GM21825 (cell line): ENCODE data around the gene PHACTR3.

Source experiments
- ATAC-seq: cut with Tn5 transposase; IDR thresholded peaks from one replicate; pipeline ENCODE4 v1.9.1; 2021; ENCODE audit warnings: mild to moderate bottlenecking, moderate library complexity; ENCODE audit not compliant: unreplicated experiment

The PHACTR3 gene

GRCh38 chr20:59745201-59745600, 140.9 kb downstream of the PHACTR3 start:
- ATAC-seq: no peak

- ATAC-seq: no peak
Measured at GRCh38 chr20:59745716-59746115, 141.4 kb downstream of the PHACTR3 start.

GRCh38 chr20:59746155-59746554, 141.8 kb downstream of the PHACTR3 start:
- ATAC-seq: no peak

GRCh38 chr20:59747671-59748515, 143.6 kb downstream of the PHACTR3 start:
- ATAC-seq: no peak

GRCh38 chr20:59748619-59749191, 144.4 kb downstream of the PHACTR3 start:
- no peak for ATAC-seq

GRCh38 chr20:59749301-59749700, 145.0 kb downstream of the PHACTR3 start:
- no peak for ATAC-seq

GRCh38 chr20:59750209-59750840, 146.0 kb downstream of the PHACTR3 start:
- no peak for ATAC-seq

GRCh38 chr20:59751075-59751711, 146.9 kb downstream of the PHACTR3 start:
- ATAC-seq: no peak

- ATAC-seq: peak; percentile 72
Measured at GRCh38 chr20:59752101-59752586, 147.8 kb downstream of the PHACTR3 start.

- no peak for ATAC-seq
Measured at GRCh38 chr20:59752704-59753460, 148.5 kb downstream of the PHACTR3 start.

- no peak for ATAC-seq
Measured at GRCh38 chr20:59753836-59754235, 149.5 kb downstream of the PHACTR3 start.

GRCh38 chr20:59754551-59754950, 150.2 kb downstream of the PHACTR3 start:
- no peak for ATAC-seq

GRCh38 chr20:59756241-59756640, 151.9 kb downstream of the PHACTR3 start:
- ATAC-seq: no peak

- ATAC-seq: no peak
Measured at GRCh38 chr20:59764037-59764436, 159.7 kb downstream of the PHACTR3 start.

GRCh38 chr20:59765599-59766177, 161.3 kb downstream of the PHACTR3 start:
- ATAC-seq: no peak

GRCh38 chr20:59767656-59768055, 163.3 kb downstream of the PHACTR3 start:
- no peak for ATAC-seq

- ATAC-seq: no peak
Measured at GRCh38 chr20:59770270-59770669, 165.9 kb downstream of the PHACTR3 start.

GRCh38 chr20:59770851-59771250, 166.5 kb downstream of the PHACTR3 start:
- ATAC-seq: no peak

GRCh38 chr20:59771506-59772372, 167.4 kb downstream of the PHACTR3 start:
- no peak for ATAC-seq
